Glomerular endothelial cell (primary cell): ENCODE results near the gene NEDD4L. TPM values are rescaled to one million over a fixed set of nuclear protein-coding genes. Genes with fewer than 3 reads are reported as not detected.

Source experiments
- DNase-seq: peaks from one replicate; pipeline ENCODE4 v3.0.0-alpha.2; 2011; ENCODE audit warnings: low read depth, low spot score; ENCODE audit errors: extremely low read depth
- total RNA-seq: library from RNA; depleted of rRNA; stranded (reverse); fragments of >200 nt; gene quantifications from 2 replicates; pipeline ENCODE4 v1.2.3, GENCODE V29; 2015

Gene NEDD4L
- total RNA-seq, 1 donor from 2014 or later, result 63.9 TPM

DNA sequence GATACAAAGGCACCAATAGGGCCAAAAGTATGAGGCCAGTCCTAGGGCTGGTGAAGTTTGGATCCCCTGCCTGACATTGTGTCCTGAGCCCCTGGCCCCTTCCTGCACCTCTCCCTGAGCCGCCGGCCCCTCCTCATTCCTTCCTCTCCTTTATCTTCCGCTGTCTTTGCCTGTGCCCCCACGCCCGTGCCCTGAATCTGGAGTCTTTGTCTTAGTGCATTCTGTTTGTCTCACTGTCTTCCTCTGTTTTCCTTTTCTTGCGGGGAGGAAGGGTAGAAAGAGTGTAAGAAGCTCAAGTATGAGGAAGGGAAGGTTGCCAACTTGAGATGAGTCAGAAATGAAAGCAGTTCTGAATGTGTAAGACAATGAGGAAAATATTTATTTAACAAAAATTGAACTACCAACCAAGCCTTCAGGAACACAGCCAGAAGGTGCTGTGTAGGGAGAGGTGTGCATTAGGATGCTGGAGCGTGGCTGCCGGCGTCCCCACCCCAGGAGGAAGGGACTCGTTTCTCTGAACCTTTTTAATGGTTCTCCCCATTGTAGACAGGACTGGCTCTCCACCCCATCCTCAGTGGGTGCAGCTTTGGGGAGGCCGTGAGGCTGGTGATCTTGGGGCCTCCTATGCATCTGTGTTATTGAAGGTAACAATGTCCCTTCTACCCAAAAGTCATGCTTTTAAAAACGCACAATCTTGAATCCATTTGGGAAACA, 133.1 kb downstream of the NEDD4L start:
- peak; percentile 47 for DNase-seq

DNA sequence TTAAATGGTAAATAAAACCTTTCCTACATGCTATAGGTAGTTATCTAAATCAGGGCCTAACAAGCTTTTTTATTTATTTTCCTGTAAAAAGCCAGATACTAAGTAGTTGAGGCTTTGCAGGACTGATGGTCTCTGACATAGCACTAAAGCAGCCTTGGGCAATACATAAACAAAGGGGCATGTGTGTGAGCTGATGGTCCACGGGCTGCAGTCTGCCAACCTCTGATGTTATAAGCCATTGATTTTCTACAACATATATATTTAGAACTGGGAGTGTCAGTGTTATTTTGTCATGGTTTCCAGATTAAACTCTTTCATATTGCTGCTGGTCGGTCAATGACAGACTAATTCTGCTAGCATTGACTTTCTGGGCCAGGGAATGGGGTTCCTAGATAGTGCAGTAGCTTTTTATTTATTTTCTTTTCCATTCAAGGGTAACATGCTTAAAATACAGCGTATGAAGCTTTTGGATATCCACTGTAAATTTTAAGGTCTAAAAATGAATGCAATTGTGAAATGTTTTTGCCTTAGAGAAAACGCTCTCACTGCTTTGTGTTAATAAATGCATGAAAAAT, 134.0 kb downstream of the NEDD4L start:
- DNase-seq, result no peak

DNA sequence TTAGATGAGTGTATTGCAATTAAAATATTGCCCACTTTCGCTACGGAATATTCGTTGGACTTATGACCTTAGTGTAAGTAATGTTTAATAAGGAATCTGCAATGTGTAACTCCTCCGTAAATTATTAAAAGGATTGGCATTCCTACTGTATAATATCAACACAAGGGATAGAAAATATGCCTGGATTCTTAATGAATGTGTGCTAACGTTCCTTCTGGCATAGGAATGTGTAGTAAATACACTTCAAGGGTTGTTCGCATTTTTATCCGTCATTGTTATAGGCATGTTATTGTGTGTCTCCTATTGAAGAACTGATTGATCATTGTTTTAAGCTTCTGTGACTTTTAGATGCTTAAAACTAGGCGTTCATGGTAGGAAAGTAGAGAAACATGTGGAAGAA, 134.5 kb downstream of the NEDD4L start:
- no peak for DNase-seq

DNA sequence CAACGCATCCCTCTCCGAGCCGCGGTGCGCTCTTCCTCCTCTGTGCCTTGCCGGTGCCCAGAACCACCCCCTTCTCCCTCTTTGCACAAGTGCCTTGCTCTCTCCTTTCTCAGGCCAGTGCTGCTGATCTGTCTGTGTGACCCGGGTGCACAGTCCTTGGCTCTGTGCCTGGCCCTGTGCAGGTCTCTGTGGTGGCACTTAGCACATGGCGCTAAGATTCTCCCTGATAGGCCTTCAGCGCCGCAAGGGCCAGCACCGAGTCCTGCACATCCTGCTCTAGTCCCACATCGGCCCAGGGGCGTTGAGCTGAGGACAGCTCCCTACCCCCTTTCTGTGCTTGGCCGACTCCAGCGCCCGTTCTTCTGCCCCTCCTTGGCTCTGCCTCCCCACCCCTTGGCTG, 136.1 kb downstream of the NEDD4L start:
- no peak for DNase-seq

DNA sequence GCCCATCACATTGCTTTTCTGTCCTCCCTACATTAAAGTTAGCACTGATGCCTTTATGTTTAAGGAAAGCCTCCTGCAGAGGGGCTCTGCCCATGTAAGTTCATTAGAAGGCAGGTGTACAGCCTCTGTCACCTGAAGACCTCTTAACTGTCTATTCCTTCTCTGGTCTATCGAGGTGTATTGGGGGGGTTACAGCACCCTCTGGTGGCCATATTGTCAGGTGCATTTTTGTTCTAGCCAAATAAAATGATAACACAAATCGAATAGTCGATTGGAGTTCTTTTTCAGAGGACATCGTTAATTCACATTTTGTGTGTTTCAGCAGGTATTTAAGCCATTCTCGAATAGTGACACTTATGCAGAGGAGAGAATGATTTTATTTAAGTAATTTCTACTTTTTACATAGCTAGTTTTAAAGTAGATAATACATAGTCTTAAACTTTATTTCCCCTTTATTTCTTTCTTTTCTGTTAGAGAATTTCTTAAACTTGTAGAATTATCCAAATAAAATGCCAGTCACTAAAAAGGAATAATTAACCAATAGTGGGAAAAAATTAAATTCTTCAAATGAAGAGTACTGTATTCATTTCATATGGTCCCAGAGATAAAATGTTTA, 136.8 kb downstream of the NEDD4L start:
- no peak for DNase-seq

DNA sequence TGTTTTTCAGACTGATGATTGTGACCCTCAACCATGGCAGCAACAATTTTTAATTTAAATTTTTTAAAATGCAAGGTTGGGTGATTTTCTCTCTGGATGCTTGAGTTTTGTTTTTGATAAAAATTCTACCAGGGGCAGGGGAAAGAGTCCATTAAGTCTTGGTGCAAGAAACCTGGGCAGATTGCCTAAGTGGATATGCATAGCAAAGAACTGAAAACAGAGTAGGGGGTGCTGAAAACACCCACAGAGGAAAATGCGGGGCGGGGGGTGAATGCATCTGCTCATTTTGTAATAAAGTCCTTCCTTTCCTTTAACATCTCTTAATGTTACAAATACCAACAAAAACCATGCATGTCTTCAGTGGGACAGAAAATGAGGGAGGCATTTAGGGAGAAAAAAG, 138.0 kb downstream of the NEDD4L start:
- DNase-seq, result no peak

DNA sequence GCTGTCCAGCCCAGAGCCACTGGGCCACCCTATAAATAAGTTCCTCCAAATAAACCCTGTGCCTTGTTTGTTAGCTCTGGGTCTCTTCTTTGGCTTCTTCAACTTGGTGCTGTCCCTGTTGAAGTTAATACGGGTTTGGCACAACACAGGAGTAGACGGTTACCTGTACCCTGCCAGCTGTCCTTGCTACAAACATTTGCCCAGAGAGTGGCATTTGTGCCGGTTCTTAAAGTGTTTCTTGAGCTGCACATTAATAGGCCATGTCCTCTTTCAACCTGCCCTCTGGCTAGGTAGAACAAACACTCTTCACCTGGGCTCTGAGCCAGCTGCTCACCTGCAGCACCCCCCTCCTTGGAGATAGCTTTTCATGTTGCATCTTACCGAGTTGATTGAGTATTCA, 139.2 kb downstream of the NEDD4L start:
- no peak for DNase-seq

DNA sequence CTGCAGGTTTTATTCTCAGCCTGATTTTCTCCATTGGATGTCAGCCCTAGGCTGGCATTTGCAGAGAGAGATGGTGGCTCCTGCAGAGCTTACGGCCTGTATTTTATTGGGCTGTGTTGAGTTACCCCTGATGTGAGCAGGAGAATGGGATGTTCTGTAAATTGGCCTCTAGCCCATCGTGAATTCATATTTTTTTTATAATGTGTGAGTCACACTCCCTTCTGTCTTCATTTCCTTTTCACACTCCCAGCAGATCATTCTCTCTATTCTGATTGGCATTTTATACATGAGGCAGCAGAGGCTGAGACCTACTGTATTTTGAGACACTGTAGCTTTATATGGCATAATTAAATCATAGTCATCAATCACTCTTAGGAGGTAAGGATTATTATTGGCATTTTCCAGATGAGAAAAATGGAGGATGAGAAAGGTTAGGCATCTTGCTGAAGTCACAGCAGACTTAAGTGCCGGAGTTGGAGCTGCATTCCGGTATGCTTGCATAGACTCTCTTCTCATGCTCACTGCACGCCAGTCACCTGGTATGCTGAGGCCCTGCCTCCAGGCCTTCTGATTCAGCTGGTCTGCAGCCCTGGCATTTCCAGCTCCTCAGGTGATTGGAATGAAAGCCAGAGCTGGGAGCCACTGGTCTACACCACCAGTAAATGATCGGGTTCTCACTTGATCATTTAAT, 142.4 kb downstream of the NEDD4L start:
- DNase-seq, result no peak

DNA sequence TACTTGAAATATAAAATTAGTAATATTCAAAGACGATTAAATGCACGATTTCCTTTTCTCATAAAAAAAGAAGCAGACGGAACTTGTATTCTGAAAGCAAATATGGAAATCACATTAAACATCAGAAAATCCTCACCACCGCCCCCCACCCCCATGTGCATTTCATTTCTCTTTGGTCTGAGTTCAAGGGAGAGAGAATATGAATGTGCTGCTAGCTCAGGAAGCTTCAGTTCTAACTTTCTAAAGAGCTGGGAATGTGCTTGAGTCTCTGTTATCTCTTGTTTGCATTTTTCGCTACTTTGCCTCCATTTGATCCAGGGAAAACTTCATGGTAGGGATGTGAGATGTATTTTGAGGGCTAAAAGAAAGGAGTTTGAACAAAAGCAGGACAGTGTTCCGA, 143.6 kb downstream of the NEDD4L start:
- no peak for DNase-seq

DNA sequence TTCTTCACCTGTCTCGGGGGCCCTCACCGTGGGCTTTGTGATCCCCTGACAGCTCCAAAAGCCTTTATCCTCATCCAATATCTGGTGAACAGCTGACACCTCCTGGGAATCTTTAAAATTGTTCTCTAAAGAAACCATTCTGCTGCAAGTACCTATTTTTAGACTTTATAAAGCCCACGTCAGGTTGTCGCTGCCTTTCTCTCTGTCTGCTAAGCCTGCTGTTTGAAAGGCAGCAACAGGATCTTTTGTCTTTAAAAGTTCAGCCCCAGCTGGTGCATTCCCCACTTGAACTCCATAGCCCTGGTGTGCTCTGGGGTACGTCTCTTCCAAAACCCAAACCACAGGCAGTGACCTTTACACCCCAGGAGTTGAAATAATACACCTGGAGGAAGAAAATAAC, 145.0 kb downstream of the NEDD4L start:
- DNase-seq, result no peak

DNA sequence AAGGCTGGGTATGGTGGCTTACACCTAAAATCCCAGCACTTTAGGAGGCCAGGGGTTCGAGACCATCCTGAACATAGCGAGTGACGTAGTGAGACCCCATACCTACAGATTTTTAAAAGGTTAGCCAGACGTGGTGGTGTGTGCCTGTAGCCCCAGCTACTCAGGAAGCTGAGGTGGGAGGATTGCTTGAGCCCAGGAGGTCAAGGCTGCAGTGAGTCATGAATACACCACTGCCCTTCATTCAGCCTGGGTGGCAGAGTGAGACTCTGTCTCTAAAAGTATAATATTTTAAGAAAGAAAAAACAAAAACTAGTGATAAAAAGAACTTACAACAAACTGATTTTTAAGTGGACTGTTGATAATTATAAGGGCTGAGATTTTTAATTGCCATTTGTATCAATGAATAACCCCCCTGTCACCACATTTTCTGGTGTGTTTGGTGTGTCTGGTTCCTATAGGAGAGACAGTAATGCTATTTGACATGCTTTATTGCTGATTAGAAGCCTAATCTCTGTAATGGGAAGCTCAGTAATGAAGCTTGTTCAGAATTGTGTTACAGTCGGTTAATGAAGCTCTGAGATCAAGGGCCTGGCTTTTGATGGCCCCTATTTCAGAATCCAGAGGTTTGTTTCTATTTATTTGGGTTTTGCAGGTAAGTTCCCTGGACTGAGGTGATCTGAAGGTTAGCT, 147.0 kb downstream of the NEDD4L start:
- no peak for DNase-seq

DNA sequence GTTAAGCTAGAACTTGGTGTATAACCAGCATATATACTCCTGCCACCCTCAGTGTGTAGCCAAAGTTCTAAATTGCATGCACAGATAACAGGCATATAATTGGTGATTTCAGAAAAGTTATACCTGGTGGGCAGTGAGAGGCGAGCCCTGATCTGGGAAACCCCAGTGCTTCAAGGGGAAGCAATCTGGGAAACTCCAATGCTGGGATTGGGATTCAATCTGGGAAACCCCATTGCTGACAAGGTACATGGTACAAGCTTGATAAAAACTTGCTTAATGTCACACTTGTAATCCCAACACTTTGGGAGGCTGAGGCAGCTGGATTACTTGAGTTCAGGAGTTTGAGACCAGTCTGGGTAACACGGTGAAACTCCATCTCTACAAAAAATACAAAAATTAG, 147.6 kb downstream of the NEDD4L start:
- DNase-seq, result no peak

DNA sequence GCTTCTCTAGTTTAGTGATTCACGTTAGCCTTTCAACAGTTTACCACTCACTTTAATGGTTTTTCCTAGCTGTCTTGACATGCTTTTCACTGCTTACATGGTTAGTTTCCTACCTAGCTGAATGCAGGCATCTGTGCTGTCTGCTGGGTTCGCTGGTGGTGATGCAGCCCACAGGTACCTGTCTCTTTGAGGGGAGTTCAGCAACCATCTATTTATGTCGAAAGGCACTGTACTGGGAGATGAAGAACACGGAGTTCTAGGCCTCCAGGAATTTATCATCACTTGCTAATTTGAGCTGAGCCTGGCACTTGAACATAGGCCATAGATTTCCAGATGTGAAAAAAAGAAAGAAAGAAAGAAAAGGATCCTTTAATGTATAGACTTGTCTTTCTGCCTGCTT, 148.5 kb downstream of the NEDD4L start:
- DNase-seq, result no peak

DNA sequence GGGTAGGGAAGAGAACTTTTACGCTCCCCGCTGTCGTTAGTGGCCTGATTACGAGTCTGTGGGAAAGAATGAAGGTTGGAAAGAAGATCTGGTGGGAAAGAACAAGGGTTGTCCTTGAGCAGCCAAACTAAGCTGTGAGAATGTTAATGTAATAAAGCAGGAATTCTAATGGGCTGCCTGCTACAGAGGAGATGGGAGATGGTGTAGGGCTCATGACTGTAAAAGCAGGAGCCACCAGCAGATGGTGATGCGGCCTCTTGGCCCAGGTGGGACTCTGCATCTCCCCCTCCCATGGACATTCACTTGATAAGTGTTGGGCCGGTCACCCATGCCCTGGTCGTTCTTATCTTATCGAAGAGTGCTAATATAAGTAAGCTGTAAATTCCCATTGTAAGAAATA, 150.0 kb downstream of the NEDD4L start:
- no peak for DNase-seq

DNA sequence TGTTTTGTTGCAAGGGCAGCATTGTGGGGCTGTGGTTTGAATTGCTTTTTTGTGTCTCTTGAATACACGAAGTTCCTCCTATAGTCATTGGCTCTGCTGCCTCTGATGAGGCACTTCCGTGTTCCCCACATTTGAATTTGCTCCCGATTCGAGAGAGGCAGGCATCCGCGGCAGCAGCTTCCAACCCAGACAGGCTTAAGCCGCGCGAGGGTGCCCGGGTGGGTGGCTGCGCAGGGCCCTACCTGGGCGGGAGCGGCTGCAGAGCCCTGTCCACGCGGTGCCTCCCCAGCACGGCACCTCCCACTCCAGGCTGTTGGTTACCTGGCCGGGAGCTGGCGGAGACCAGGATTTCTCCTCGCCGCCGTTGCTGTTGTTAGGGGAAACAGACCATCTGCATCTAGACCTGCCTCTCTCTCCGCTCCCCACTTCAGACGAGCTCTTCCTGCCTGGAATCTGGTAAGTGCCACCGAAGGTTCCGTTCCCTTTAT, 151.3 kb downstream of the NEDD4L start:
- DNase-seq, result no peak

DNA sequence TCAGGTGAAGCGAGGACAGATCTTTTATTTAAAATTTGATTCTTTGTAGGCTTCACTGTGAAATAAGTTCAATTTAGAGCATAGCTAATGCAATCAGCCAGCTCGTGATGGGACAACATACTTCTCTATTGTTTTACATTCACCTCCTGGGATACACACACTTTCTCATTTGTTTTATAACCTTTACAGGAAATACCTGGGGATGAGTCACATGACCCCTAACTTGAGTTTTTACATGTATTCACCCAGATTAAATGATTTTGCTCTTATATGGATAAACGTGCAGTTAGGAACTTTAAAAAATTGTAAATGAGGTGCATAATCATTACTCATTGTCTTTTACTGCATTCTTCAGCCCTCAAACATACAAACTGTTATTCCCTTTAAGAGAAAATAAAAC, 152.1 kb downstream of the NEDD4L start:
- DNase-seq, result no peak

DNA sequence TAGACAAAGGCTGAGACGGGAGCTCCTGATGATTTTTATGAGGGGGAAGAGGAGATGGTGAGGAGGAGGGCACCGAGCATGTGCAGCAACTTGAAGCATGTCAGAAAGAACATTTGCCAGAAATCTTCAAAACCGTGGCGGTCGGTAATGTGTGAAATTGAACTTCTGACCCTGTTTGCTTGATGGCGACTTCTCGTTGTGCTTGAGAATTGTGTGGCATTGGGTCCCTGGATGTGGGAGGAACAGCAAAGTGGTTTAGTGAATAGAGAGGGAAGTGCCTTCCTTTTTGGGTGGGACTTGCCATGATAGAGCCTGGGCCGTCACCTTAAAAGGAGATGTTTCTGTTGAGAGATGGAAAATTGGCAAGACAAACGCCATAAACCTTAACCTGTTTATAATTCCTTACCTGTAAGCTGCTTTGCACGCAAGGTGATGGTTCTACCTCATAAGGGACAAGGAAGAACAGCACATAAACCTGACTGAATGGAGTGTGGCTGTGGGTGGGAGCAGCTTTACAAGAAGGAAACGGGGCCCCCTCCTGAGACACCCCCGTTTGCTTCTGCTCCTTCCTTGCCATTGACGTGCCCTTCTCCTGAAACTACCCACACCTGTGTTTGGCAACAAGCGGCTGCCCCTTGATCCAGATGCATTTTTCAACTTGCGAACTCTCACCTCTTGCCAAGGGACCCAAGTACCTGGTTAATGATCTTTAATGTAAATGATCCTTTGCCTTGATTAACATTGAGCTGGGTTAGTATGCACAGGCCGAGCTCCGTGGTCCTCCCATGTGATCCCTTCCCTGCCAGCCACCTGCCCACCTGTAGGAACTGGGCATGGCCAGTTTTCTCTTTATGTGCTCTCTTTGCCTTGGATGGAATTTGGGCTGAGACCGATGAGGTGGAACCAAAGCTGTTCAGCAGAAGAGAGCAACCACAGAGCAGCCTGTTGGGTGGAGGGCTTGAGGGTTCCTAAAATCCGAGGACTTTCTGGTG, 153.2 kb downstream of the NEDD4L start:
- DNase-seq, result no peak

DNA sequence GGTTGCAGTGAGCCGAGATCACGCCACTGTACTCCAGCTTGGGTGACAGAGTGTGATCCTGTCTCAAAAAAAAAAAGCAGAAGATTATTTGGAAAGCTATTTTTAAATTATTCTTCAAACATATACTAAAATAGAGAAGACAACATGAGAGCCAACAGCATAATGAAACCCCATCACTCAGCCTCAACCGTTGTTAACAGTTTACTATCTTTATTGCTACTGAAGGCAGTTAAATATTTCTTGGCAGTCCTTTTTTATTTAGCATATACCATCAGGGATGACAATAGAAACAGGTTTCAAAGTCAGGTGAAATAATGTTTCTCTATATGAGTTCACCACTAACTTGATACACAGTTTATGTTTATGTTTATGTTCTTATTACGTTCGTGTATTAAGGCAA, 157.2 kb downstream of the NEDD4L start:
- DNase-seq, result no peak

DNA sequence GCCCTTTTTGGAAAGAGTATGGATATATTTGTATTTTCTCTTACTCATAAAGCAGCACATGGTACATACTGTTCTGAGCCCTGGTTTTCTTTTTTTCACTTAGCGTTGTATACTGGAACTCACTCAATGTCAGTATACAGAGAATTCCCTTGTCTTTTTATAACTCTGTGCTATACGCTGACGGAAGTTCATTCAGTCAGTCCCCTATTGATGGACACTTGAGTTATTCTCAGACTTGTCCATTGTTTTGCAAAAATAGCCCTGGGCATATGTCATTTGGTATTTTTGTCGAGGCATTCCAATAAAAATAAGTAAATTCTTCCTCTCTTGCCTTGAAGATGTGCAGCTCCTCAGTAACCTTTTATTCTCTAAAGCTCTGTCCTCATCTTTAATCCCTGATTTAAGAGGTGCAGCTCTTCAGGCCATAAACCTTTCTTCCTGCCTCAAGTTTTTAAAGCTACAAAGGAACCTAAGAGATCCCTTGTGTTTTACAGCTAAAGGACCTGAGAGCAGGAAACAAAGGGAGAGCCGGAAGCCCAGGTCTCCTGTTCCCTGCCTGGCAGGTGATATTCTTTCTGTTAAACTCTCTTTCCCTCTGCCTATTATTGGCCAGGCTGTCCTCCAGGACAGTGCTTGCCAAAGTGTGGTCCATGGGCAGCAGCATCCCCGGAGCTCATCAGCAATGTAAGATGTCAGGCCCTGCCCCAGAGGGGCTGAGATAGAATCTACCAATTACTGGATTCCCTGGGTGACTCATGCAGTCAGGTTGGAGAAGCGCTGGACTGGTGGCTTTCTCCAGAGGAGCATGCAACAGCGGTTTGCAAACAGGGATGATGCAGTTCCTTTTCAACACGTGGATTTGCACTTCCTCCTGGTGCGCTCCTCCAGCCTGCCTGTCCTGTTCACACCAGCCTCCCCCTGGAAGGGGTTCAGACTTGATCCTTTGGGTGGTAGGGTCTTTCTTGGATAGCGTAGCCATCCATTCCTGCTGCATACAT, 158.0 kb downstream of the NEDD4L start:
- no peak for DNase-seq
